ENCODE measurements around the gene INAFM2.

INAFM2 gene

GRCh38 chr15:40365624-40366456 lies 42.3 kb downstream of the INAFM2 start:
- H3K9me3 ChIP-seq (ENCODE audit: control insufficient read depth, insufficient read depth, low read length) = no peaks in the 10 kb centered on the region
- H3K4me1 ChIP-seq (ENCODE audit: control insufficient read depth, insufficient read depth, low read length) = no peaks in the 10 kb centered on the region
- H3K4me3 ChIP-seq (ENCODE audit: low read depth, low read length) = no peak overlapping the region
- H3K9ac ChIP-seq (ENCODE audit: low read depth, low read length) = no peak overlapping the region
- no peaks in the 10 kb centered on the region for H3K36me3 ChIP-seq (ENCODE audit: control insufficient read depth, insufficient read depth, low read length)
- peaks cover 57% of the 10 kb centered on the region for H3K27me3 ChIP-seq (ENCODE audit: control insufficient read depth, insufficient read depth, low read length)

- Histone ChIP-seq H3K9me3 (ENCODE audit: control insufficient read depth, insufficient read depth, low read length) (no peaks in the 10 kb centered on the region), H3K27me3 (ENCODE audit: control insufficient read depth, insufficient read depth, low read length) (peaks cover 52% of the 10 kb centered on the region), H3K4me3 (ENCODE audit: low read depth, low read length) (no peak overlapping the region), H3K9ac (ENCODE audit: low read depth, low read length) (no peak overlapping the region), H3K36me3 (ENCODE audit: control insufficient read depth, insufficient read depth, low read length) (no peaks in the 10 kb centered on the region), H3K4me1 (ENCODE audit: control insufficient read depth, insufficient read depth, low read length) (no peaks in the 10 kb centered on the region)
Observed at GRCh38 chr15:40366457-40367370, 43.2 kb downstream of the INAFM2 start.

DNA sequence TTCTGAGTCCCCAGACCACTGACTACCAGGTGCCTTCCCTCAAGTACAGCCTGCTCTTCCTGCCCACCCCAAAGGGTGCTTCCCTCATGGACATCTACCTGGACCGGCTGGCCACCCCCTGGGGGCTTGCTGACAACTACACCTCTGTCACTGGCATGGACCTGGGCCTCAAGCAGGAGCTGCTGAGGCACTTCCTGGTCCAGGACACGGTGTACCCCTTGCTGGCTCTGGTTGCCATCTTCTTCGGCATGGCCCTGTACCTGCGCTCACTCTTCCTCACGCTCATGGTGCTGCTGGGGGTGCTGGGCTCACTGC lies 43.8 kb downstream of the INAFM2 start:
- H3K27me3 ChIP-seq (ENCODE audit: control insufficient read depth, insufficient read depth, low read length) = peaks cover 46% of the 10 kb centered on the region
- H3K4me1 ChIP-seq (ENCODE audit: control insufficient read depth, insufficient read depth, low read length) = no peaks in the 10 kb centered on the region
- no peak overlapping the region for H3K9ac ChIP-seq (ENCODE audit: low read depth, low read length)
- no peaks in the 10 kb centered on the region for H3K36me3 ChIP-seq (ENCODE audit: control insufficient read depth, insufficient read depth, low read length)
- peak overlapping the region; percentile 45 for H3K4me3 ChIP-seq (ENCODE audit: low read depth, low read length)
- no peaks in the 10 kb centered on the region for H3K9me3 ChIP-seq (ENCODE audit: control insufficient read depth, insufficient read depth, low read length)

DNA sequence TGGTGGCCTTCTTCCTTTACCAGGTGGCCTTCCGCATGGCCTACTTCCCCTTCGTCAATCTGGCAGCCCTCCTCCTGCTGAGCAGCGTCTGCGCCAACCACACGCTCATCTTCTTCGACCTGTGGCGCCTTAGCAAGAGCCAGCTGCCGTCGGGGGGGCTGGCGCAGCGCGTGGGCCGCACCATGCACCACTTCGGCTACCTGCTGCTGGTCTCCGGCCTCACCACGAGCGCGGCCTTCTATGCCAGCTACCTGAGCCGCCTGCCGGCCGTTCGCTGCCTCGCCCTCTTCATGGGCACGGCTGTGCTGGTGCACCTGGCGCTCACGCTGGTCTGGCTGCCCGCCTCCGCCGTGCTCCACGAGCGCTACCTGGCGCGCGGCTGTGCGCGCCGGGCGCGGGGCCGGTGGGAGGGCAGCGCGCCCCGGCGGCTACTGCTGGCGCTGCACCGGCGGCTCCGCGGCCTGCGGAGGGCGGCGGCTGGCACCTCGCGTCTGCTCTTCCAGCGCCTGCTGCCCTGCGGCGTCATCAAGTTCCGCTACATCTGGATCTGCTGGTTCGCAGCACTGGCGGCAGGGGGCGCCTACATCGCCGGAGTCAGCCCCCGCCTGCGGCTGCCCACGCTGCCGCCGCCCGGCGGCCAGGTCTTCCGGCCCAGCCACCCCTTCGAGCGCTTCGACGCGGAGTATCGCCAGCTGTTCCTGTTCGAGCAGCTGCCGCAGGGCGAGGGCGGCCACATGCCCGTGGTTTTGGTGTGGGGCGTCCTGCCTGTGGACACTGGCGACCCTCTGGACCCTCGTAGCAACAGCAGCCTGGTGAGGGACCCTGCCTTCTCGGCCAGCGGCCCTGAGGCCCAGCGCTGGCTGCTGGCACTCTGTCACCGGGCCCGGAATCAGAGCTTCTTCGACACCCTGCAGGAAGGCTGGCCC lies 44.5 kb downstream of the INAFM2 start:
- Histone ChIP-seq H3K4me3 (ENCODE audit: low read depth, low read length) (peak overlapping the region; percentile 45), H3K27me3 (ENCODE audit: control insufficient read depth, insufficient read depth, low read length) (peaks cover 44% of the 10 kb centered on the region), H3K9me3 (ENCODE audit: control insufficient read depth, insufficient read depth, low read length) (no peaks in the 10 kb centered on the region), H3K9ac (ENCODE audit: low read depth, low read length) (no peak overlapping the region), H3K36me3 (ENCODE audit: control insufficient read depth, insufficient read depth, low read length) (no peaks in the 10 kb centered on the region), H3K4me1 (ENCODE audit: control insufficient read depth, insufficient read depth, low read length) (no peaks in the 10 kb centered on the region)

GRCh38 chr15:40368719-40369473 lies 45.4 kb downstream of the INAFM2 start:
- H3K9ac ChIP-seq (ENCODE audit: low read depth, low read length) = no peak overlapping the region
- H3K4me1 ChIP-seq (ENCODE audit: control insufficient read depth, insufficient read depth, low read length) = no peaks in the 10 kb centered on the region
- H3K9me3 ChIP-seq (ENCODE audit: control insufficient read depth, insufficient read depth, low read length) = no peaks in the 10 kb centered on the region
- no peak overlapping the region for H3K4me3 ChIP-seq (ENCODE audit: low read depth, low read length)
- no peaks in the 10 kb centered on the region for H3K36me3 ChIP-seq (ENCODE audit: control insufficient read depth, insufficient read depth, low read length)
- H3K27me3 ChIP-seq (ENCODE audit: control insufficient read depth, insufficient read depth, low read length) = peaks cover 44% of the 10 kb centered on the region

GRCh38 chr15:40369474-40369869 lies 46.0 kb downstream of the INAFM2 start:
- no peak overlapping the region for H3K4me3 ChIP-seq (ENCODE audit: low read depth, low read length)
- no peaks in the 10 kb centered on the region for H3K4me1 ChIP-seq (ENCODE audit: control insufficient read depth, insufficient read depth, low read length)
- no peaks in the 10 kb centered on the region for H3K36me3 ChIP-seq (ENCODE audit: control insufficient read depth, insufficient read depth, low read length)
- H3K27me3 ChIP-seq (ENCODE audit: control insufficient read depth, insufficient read depth, low read length) = peaks cover 41% of the 10 kb centered on the region
- no peaks in the 10 kb centered on the region for H3K9me3 ChIP-seq (ENCODE audit: control insufficient read depth, insufficient read depth, low read length)
- no peak overlapping the region for H3K9ac ChIP-seq (ENCODE audit: low read depth, low read length)

- H3K36me3 ChIP-seq (ENCODE audit: control insufficient read depth, insufficient read depth, low read length) = no peaks in the 10 kb centered on the region
- no peak overlapping the region for H3K4me3 ChIP-seq (ENCODE audit: low read depth, low read length)
- H3K9me3 ChIP-seq (ENCODE audit: control insufficient read depth, insufficient read depth, low read length) = no peaks in the 10 kb centered on the region
- no peak overlapping the region for H3K9ac ChIP-seq (ENCODE audit: low read depth, low read length)
- H3K4me1 ChIP-seq (ENCODE audit: control insufficient read depth, insufficient read depth, low read length) = no peaks in the 10 kb centered on the region
- H3K27me3 ChIP-seq (ENCODE audit: control insufficient read depth, insufficient read depth, low read length) = peaks cover 41% of the 10 kb centered on the region
Observed at GRCh38 chr15:40369971-40370370, 46.5 kb downstream of the INAFM2 start.

GRCh38 chr15:40372981-40373380 lies 49.5 kb downstream of the INAFM2 start:
- H3K4me3 ChIP-seq (ENCODE audit: low read depth, low read length) = no peak overlapping the region
- H3K36me3 ChIP-seq (ENCODE audit: control insufficient read depth, insufficient read depth, low read length) = no peaks in the 10 kb centered on the region
- H3K27me3 ChIP-seq (ENCODE audit: control insufficient read depth, insufficient read depth, low read length) = peaks cover 20% of the 10 kb centered on the region
- H3K9ac ChIP-seq (ENCODE audit: low read depth, low read length) = no peak overlapping the region
- no peaks in the 10 kb centered on the region for H3K4me1 ChIP-seq (ENCODE audit: control insufficient read depth, insufficient read depth, low read length)
- no peaks in the 10 kb centered on the region for H3K9me3 ChIP-seq (ENCODE audit: control insufficient read depth, insufficient read depth, low read length)

All from iPS-15b (cell line).